Measurements from ENCODE around the gene STAMBP.
"Not testable (repeated sequence)": the region's sequence is repeated elsewhere in the genome, so short reads cannot be mapped to it uniquely, and the experiment has no call there.

STAMBP gene

DNA sequence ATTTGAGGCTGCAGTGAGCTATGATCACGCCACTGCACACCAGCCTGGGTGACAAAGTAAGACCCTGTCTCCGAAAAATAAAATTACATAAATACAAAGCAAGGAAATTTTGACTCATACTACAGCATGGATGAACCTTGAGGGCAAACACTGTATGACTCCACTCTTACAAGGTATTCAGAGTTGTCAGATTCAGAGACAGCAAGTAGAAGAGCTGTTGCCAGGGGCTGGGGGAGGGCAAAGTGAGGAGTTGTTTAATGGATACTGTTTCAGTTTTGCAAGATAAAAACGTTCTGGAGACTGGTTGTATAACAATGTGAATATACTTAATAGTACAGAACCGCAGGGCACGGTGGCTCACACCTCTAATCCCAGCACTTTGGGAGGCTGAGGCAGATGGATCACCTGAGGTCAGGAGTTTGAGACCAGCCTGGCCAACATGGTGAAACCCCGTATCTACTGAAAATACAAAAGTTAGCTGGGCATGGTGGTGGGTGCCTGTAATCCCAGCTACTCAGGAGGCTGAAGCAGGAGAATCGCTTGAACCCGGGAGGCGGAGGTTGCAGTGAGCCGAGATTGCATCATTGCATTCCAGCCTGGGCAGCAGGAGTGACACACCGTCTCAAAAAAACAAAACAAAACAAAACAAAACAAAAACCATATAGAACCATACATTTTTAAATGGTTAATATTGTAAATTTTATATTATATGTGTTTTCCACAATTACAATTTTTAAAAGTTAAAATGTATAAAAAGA lies 59.0 kb downstream of the STAMBP start:
- H3K27me3 Mint-ChIP-seq = peaks cover 12% of the 10 kb centered on the region
- H3K9me3 Mint-ChIP-seq; DNase-seq (ENCODE audit: low spot score in 2 of 2); ATAC-seq (ENCODE audit: low read depth); H3K4me3 Mint-ChIP-seq; H3K36me3 Mint-ChIP-seq; H3K27ac Mint-ChIP-seq; H3K4me1 Mint-ChIP-seq: not testable (repeated sequence)

- Mint-ChIP-seq H3K27me3 (peaks cover 9% of the 10 kb centered on the region), H3K4me1 (no peaks in the 10 kb centered on the region), H3K9me3 (no peaks in the 10 kb centered on the region), H3K36me3 (no peaks in the 10 kb centered on the region), H3K4me3 (no peak overlapping the region), H3K27ac (no peak overlapping the region)
- no peak for DNase-seq (ENCODE audit: low spot score in 2 of 2)
- no peak for ATAC-seq (ENCODE audit: low read depth)
Observed at GRCh38 chr2:73888388-73888787, 59.6 kb downstream of the STAMBP start.

DNA sequence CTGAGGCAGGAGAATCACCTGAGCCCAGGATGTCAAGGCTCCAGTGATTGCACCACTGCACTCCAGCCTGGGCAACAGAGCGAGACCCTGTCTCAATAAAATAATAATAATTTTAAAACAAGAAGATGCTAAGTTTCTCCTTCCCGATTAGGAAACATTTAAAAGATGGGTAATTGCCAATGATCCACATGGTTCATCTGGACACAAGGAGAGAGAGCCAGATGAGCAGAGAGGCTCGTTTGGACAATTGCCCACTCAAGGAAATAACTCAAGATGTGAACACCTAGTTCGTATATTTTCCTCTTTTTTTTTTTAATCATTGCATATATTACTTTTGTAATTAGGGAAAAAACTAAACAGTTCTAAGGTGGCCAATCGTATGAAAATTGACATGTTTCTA lies 60.4 kb downstream of the STAMBP start:
- Mint-ChIP-seq H3K9me3 (no peaks in the 10 kb centered on the region), H3K27ac (no peak overlapping the region)
- ATAC-seq (ENCODE audit: low read depth) = no peak

GRCh38 chr2:73890301-73891092 lies 61.7 kb downstream of the STAMBP start:
- no peaks in the 10 kb centered on the region for H3K36me3 Mint-ChIP-seq

More for the DNA sequence above, 60.4 kb downstream of the STAMBP start:
- DNase-seq (ENCODE audit: low spot score in 2 of 2) = no peak
- Mint-ChIP-seq H3K36me3 (no peaks in the 10 kb centered on the region), H3K4me3 (no peak overlapping the region), H3K4me1 (peaks cover 2% of the 10 kb centered on the region), H3K27me3 (peaks cover 8% of the 10 kb centered on the region)

GRCh38 chr2:73891276-73891901 lies 62.6 kb downstream of the STAMBP start:
- H3K27ac Mint-ChIP-seq = no peak overlapping the region
- H3K9me3 Mint-ChIP-seq = no peaks in the 10 kb centered on the region
- H3K4me1 Mint-ChIP-seq = peaks cover 4% of the 10 kb centered on the region

More at GRCh38 chr2:73890301-73891092, 61.7 kb downstream of the STAMBP start:
- no peak overlapping the region for H3K27ac Mint-ChIP-seq
- no peak overlapping the region for H3K4me3 Mint-ChIP-seq
- H3K9me3 Mint-ChIP-seq = no peaks in the 10 kb centered on the region
- H3K27me3 Mint-ChIP-seq = peaks cover 8% of the 10 kb centered on the region
- ATAC-seq (ENCODE audit: low read depth) (no peak), DNase-seq (ENCODE audit: low spot score in 2 of 2) (no peak)
- H3K4me1 Mint-ChIP-seq = peaks cover 2% of the 10 kb centered on the region

GRCh38 chr2:73892631-73893329 lies 64.0 kb downstream of the STAMBP start, which contains the start of gene ACTG2:
Gene ACTG2 (plus strand): TSS chr2:73893008. CDS start chr2:73901312, 8,304 bp downstream.
- no peak within 1 kb of the TSS for H3K27ac Mint-ChIP-seq
- peaks cover 3% of the 10 kb centered on the region for H3K27me3 Mint-ChIP-seq
- H3K4me3 Mint-ChIP-seq = no peak within 1 kb of the TSS
- no peak for ATAC-seq (ENCODE audit: low read depth)
- peaks cover 5% of the 10 kb centered on the region for H3K4me1 Mint-ChIP-seq
- no peaks in the 10 kb centered on the region for H3K36me3 Mint-ChIP-seq
- DNase-seq (ENCODE audit: low spot score in 2 of 2) = no peak
- no peaks in the 10 kb centered on the region for H3K9me3 Mint-ChIP-seq

More at GRCh38 chr2:73891276-73891901, 62.6 kb downstream of the STAMBP start:
- no peak for ATAC-seq (ENCODE audit: low read depth)
- Mint-ChIP-seq H3K36me3 (no peaks in the 10 kb centered on the region), H3K4me3 (no peak overlapping the region), H3K27me3 (peaks cover 6% of the 10 kb centered on the region)
- DNase-seq (ENCODE audit: low spot score in 2 of 2) = no peak

- Mint-ChIP-seq H3K9me3 (no peaks in the 10 kb centered on the region), H3K36me3 (no peaks in the 10 kb centered on the region), H3K4me3 (no peak overlapping the region), H3K27me3 (no peaks in the 10 kb centered on the region), H3K27ac (no peak overlapping the region), H3K4me1 (peaks cover 5% of the 10 kb centered on the region)
- DNase-seq (ENCODE audit: low spot score in 2 of 2) (no peak), ATAC-seq (ENCODE audit: low read depth) (no peak)
Observed at GRCh38 chr2:73893764-73894474, 65.2 kb downstream of the STAMBP start.

GRCh38 chr2:73894475-73894850 lies 65.7 kb downstream of the STAMBP start:
- Mint-ChIP-seq H3K9me3 (no peaks in the 10 kb centered on the region), H3K27ac (no peak overlapping the region), H3K27me3 (no peaks in the 10 kb centered on the region), H3K4me1 (peaks cover 5% of the 10 kb centered on the region), H3K36me3 (no peaks in the 10 kb centered on the region), H3K4me3 (no peak overlapping the region)
- DNase-seq (ENCODE audit: low spot score in 2 of 2) (no peak), ATAC-seq (ENCODE audit: low read depth) (no peak)

DNA sequence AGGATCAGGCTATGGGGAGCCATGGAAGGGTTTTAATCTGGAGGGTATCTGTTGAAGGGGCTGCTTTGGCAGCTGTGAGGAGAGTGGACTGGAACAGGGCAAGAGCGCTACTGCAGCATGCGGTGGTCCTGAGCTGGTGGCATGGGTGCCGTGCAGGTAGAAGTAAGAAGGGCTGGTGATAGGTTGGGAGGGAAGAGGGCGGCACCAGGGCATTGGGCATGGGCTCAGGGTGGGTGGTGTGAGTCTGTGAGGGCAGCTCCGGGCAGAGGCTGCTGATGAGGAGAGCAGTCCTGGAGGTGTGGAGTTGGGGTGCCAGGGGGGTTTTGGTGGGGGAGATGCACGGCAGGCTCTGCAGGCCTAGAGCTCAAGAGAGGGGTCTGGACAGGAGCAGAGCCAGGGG lies 66.1 kb downstream of the STAMBP start:
- no peak overlapping the region for H3K27ac Mint-ChIP-seq
- no peak for ATAC-seq (ENCODE audit: low read depth)

DNA sequence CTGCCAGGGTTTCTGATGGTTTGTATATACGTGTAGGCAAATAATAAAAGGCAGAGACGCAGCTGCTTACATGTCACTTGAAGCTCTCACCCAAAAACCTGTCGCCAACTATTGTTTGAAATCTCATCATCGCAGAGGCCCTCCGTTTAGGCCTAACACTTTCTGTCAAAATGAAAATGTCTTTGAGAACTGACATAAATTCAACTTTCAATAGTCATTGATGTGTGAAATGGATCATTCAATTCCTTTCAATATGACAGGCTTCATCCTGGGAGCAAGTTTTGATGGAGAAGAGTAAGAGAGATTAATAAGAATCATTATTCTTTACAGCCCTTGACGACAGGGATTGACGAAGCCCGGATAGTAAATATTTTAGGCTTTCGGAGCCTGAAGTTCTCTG lies 66.7 kb downstream of the STAMBP start:
- ATAC-seq (ENCODE audit: low read depth) (no peak), DNase-seq (ENCODE audit: low spot score in 2 of 2) (no peak)
- Mint-ChIP-seq H3K4me3 (no peak overlapping the region), H3K27ac (no peak overlapping the region), H3K4me1 (peaks cover 5% of the 10 kb centered on the region), H3K36me3 (no peaks in the 10 kb centered on the region), H3K27me3 (no peaks in the 10 kb centered on the region), H3K9me3 (no peaks in the 10 kb centered on the region)

More for the DNA sequence above, 66.1 kb downstream of the STAMBP start:
- Mint-ChIP-seq H3K36me3 (no peaks in the 10 kb centered on the region), H3K4me1 (peaks cover 5% of the 10 kb centered on the region), H3K9me3 (no peaks in the 10 kb centered on the region), H3K4me3 (no peak overlapping the region), H3K27me3 (no peaks in the 10 kb centered on the region)
- DNase-seq (ENCODE audit: low spot score in 2 of 2) = no peak

GRCh38 chr2:73896362-73897239 lies 67.8 kb downstream of the STAMBP start:
- Mint-ChIP-seq H3K27me3 (no peaks in the 10 kb centered on the region), H3K36me3 (no peaks in the 10 kb centered on the region), H3K27ac (no peak overlapping the region), H3K9me3 (no peaks in the 10 kb centered on the region), H3K4me3 (no peak overlapping the region), H3K4me1 (peaks cover 5% of the 10 kb centered on the region)
- DNase-seq (ENCODE audit: low spot score in 2 of 2) (no peak), ATAC-seq (ENCODE audit: low read depth) (peak; percentile 38)

DNA sequence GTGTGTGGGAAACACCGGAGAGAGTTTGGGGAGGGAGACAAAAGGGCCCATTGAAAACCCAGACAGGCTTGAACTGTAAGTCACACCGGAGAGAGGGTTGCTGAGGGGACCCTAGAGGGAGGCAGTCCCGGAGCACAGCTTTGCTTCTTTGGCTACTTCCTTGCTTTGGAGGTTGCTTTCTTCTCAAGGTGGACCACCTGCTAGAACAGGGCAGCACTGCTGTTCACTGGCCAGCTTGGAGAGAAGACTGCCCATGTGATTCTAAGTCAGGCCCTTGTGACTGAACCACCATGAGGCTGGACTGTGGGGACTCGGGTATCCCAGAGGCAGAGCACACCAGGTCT lies 68.5 kb downstream of the STAMBP start:
- no peak for ATAC-seq (ENCODE audit: low read depth)
- Mint-ChIP-seq H3K4me1 (peaks cover 5% of the 10 kb centered on the region), H3K36me3 (no peaks in the 10 kb centered on the region), H3K27ac (no peak overlapping the region), H3K4me3 (no peak overlapping the region), H3K27me3 (peaks cover 4% of the 10 kb centered on the region), H3K9me3 (no peaks in the 10 kb centered on the region)
- DNase-seq (ENCODE audit: low spot score in 2 of 2) = no peak

Data from memory B cell (primary cell).